GM15510 (cell line): ENCODE measurements around the gene CALML5.

Source experiments
- POLR2A ChIP-seq: IDR thresholded peaks from 3 replicates; pipeline ENCODE4 v1.6.1; 2011; ENCODE audit warnings: borderline replicate concordance; ENCODE audit not compliant: insufficient read length; ENCODE audit errors: extremely low read depth

CALML5 gene

DNA sequence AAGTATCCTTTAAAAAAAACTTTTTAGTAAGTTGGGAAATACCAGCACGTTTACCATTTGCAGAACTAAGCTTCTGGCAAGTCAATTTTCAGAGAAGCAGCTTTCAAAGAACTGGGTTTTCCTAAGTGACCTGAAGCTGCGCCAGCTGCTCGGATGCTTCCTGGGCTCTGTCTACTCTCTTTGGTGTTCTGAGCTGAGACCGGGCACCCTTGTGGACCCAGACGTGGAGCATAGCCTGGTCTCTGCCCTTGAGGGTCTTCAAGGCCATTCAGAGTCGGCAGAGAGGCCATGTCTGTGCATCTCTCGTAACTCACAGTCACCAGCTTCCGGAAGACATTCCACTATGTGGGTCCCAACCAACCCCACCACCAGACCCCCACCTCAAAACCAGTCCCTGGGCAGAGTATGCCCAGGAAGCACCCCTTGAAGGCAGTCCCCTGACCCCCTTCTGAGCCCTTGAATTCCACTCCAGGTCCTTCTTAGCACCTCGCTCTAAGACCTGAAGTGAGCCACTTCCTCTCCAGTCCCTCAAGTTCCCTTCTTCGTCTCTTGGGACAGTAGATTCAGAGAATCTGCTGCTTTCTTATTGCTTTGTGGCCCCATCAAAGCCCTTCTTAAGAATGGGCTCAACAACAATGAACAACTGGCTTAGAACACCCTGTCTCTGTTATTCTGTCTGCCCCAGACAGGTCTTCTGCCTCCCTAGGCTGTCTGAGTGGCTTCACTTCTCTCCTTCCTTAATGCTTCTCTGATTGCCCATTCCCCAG is 8.5 kb downstream of the CALML5 start:
- TF ChIP-seq POLR2A: no peak

DNA sequence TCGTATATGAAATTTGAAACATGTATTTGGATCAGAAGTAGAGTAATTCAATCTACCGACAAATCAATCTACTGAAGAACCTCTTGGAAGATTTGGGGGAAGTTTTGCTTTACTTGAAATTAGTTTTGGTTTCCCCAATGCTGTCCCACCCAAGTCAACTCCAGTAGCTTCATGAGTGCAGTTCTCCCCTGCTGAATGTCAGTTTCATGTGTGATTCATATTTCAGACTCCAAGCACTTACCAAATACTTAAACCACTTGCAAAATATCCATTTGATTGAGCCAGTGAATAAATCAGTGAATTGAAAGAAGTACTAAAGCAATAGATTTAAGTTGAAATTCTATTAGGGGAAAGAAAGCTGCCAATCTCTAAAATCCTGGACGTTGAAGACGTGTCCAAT is 9.3 kb downstream of the CALML5 start:
- no peak for TF ChIP-seq POLR2A

DNA sequence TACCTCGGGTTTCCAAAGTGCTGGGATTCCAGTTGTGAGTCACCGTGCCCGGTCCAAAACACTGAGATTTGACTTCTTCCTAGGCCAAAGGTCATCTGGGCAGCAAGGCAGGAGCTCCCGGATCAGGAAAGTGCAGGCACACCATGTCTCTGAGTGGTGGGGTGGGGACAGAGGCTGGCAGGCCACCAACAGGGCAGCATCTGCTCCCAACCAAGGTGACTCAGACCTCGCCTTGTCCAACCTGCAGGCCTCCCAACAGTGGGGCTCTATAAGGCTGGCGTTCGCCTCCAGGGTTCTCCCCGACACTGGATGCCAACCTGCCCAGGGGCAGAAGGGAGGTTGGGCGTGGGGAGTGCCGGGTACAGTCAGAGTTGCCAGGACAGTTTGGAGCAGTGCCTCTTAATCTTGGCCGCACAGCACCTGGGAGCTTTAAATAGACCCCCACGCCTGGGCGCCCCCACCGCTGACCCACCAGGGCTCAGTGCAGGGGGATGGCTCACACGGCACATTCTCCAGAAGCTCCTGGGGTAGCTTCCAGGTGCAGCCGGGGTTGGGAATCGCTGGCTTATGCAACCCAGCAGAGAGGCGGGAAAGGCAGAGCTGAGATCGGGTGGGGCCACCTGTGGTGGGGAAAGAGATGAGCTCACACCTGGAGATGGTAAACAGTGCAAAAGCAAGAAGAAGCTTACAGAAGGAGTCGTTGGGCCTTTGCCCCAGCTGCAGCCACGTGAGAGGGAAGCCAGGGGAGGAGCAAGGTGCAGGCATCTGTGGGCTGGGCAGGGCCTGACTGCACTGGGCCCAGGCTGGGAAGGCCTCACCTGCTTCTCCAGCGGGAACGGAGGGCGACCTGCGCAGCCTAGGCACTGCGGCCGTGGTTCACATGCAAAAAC is 10.9 kb downstream of the CALML5 start:
- TF ChIP-seq POLR2A: no peak

DNA sequence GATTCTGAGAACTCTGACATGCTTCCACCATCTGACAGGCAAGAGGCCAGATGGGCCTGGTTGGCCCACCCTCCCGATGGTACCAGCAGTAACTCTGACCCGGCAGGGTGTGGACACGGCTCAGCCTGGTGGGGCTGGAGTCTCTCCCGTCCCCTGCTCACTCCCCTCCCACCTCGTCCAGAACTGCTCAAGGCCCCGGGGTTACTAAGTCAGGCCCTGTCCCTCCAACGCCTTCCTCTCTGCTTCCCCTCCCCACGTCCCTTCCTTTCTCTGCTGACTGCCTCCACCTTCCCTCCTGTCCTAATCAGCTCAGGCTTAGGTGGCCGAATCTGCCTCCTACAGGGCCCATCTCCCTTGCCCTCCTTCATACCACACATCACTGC is 12.5 kb downstream of the CALML5 start:
- TF ChIP-seq POLR2A: no peak

DNA sequence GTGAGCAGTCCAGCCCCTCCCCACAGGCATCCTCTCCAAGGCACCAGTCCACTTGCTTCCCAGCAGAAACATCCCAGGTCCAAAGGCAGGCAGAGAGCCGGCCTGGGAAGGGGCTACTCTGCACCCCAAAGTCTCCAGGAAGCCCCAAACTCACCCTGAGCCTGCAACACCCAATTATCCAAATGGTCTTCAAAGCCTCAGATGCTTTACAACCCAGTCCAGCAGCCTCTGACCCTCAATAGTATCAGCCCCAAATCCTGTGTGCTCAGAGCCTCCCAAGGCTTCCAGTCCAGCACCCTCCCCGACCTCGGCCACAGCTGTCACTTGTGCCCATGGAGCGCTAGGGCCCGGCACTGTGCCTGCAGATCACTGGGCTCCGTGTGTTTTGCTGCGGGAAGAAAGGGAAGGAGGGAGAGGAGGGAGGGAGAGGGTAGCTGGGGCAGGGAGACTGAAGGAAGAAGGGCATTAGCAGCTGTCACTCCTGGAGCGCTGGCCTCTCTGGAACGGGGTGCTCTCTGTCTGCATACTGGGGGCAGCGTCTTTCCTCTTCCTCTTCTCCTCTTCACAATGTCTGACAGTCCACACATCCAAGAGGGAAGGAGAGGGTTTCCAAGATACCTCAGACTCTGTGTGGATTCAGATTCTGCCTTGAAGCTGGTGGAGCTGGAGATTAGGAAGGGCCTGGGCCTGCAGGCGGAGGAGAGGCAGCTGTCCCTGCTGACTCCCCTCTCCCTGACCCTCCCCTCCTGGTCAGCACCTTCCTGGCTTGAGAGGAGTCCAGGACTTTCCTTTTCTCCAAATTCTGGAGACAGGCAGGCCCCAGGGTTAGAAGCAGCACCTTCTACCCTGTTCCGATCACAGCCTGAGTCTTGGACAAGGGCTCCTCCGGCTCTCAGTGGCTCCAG is 13.2 kb downstream of the CALML5 start:
- TF ChIP-seq POLR2A: no peak

DNA sequence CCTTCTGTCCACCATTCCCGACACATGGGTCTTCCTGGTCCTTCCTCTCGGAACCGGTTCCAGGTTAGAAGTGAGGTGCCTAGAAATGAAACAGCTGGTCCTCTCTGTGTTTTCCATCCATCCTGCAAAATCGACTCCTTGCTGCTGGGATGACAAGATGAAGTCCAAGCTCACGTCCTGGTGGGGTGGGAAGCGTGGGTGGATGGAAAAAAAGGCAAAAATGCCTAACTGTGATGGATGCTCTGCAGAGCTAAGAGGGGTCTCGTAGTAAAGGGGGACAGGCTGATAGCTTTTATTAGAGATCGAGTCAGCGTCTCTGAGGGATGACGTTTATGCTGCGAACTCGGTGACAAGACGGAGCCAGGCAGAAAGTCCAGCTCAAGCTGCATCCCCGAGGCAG is 14.1 kb downstream of the CALML5 start:
- TF ChIP-seq POLR2A: no peak

DNA sequence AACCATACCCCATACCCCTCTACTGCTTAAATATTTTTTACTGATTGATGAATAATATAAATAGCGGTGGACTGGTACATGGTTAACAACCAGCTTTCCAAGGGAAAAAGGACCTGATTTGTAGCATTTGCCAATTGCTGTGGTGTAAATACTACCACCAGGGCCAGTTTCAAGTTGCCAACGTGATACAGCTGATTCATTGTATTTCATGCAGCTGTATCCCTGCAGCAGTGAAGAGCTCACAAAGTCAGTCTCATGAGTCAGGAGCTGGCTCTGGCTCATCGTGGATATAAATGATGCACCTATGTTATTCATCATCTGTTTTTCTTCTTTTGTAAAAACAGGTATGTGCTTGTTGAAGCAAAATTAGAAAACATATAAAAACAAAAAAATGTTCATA is 15.2 kb downstream of the CALML5 start:
- no peak for TF ChIP-seq POLR2A

DNA sequence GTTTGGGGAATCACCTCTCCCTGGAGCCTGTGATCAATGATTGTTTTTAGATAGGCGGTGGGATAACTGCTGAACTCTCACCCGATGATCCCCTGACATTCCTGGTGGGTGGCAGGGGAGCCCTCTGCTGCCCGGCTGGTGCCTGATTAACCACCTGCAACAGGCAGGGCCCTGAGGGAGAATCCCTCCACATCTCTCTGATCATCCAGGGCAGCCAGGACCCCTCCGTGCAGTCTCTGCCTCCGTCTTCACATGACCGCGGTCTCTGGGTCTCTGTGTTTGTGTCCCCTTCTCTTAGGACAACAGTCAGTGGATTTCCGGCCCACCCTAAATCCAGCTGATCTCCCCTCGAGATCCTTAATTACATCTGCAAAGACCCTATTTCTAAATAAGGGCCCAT is 17.4 kb downstream of the CALML5 start:
- no peak for TF ChIP-seq POLR2A

DNA sequence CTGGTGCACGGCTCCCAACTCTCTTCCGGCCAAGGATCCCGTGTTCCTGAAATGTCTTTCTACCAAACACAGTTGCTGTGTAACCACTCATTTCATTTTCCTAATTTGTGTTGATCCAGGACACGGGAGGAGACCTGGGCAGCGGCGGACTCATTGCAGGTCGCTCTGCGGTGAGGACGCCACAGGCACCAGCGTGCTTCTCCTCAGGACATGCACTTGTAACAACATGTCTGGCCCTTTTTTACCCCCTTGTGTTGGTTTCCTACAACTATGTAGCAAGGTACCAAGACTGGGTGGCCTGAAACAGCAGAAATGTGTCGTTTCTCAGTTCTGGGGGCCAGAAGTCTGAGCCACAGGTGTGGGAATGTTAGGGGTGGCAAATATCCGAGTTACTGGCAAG is 18.2 kb downstream of the CALML5 start:
- TF ChIP-seq POLR2A: no peak

DNA sequence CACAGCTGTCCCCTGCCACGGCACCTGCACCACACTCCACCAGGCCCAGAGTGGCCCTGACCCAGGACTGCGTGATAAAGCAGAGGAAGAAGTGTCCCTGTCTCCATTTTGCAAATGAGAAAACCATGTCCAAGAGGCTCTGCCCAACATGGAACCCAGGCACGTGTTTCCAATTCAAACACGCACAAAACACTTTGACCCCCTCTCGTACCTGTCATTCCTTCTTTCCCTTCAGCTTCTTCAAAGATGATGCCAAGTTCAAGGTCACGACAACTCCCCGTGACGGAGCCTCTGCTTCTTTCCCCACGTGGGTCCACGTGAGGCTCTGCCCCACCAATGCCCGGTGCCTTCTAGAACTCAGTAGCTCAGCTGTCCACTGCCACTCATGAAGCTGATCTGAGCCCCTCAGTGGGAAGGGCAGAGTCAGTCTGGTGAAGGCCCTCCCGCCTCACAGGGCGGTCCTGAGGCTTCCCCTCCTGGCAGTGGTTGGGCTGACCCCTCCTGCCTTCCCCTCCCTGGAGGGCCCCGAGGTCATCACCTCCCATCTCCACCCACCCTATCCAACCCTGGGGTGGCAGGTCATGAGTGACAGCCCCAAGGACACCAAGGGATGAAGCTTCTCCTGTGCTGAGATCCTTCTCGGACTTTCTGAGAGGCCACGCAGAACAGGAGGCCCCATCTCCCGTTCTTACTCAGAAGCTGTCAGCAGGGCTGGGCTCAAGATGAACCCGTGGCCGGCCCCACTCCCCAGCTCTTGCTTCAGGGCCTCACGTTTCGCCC is 19.0 kb downstream of the CALML5 start:
- no peak for TF ChIP-seq POLR2A

DNA sequence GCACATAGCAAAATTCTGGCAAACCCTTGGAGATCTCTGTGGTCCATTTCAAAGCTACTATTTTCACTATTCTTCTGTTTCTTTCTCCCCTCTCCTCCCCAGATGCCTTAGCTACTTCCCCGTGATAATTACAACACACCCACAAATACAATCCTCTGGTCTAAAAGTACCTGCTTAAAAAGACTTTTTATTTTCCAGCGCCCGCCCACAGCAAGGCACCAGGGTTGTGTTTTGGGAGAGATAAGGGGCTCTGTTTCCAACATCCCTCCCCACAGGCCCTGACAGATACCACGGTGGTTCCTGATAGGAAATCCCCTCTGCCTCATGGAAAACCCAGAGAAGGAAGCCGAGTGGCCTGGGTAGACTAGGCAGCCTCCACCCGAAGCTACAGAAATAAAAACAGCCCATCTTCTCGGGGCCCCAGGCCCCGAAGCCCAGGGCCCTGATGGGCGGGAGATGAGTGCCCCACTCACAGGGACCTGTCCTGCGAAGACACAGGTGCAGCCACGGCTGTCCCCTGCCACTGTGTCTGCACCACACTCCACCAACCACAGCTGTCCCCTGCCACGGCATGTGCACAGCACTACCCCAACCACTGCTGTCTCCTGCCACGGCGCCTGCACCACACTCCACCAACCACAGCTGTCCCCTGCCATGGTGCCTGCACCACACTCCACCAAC is 19.7 kb downstream of the CALML5 start:
- no peak for TF ChIP-seq POLR2A

DNA sequence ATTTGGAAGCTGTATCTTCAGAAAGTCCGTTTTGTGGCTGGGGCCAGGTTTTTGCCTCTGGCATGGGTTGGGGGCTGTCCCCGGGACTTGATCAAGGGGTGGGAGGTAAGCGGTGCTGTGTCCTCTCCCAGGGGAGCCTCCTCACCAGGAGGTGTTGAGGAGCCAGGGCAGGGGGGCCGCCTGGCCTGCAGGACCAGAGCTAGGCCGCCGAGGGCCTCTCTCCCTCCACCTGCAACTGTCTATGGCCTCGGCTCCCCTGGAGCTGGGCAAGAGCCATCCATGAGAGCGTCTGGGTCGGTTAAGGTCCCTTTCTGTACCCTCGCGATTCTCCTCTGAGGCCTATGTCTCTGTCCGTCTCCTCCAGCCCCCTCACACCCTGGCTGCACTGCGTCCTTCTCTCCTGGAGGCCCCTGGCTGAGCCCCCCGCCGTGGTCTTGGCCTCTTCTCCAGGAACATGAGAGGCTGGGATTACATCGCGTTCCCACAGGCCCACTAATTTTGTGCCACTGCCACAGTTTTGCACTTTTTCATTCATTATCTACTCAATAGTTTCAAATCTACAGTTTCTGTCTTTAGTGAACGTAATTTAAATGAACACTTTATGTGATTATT is 20.6 kb downstream of the CALML5 start:
- TF ChIP-seq POLR2A: no peak
